ENCODE data around the gene TBC1D22A.

DNA sequence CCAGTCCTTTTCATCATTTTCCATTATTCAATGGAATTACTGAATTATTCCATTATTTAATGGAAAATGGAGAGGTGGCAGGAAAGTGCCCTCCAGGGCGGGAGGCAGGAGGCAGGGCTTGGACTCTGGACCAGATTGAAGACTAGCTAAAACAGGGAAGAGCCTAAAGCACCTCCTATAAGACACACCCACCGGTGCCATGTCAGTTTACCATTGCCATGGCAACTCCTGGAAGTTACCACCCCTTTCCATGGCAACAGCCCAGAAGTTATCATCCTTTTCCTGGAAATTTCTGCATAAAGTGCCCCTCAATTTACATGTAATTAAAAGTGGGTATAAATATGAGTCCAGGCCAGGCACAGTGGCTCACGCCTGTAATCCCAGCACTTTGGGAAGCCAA lies 443.7 kb downstream of the TBC1D22A start:
- TF ChIP-seq POLR2AphosphoS5 (IDR thresholded peaks at IDR 0.05): no peak
- TF ChIP-seq, protein P1, sequence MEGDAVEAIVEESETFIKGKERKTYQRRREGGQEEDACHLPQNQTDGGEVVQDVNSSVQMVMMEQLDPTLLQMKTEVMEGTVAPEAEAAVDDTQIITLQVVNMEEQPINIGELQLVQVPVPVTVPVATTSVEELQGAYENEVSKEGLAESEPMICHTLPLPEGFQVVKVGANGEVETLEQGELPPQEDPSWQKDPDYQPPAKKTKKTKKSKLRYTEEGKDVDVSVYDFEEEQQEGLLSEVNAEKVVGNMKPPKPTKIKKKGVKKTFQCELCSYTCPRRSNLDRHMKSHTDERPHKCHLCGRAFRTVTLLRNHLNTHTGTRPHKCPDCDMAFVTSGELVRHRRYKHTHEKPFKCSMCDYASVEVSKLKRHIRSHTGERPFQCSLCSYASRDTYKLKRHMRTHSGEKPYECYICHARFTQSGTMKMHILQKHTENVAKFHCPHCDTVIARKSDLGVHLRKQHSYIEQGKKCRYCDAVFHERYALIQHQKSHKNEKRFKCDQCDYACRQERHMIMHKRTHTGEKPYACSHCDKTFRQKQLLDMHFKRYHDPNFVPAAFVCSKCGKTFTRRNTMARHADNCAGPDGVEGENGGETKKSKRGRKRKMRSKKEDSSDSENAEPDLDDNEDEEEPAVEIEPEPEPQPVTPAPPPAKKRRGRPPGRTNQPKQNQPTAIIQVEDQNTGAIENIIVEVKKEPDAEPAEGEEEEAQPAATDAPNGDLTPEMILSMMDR (IDR thresholded peaks at IDR 0.05): no peak

All from upper lobe of left lung (tissue), 4 donors.